Neuronal stem cell (in vitro differentiated cells): ENCODE data around the gene TERB2.
A peak's percentile ranks its signal among the peaks of the same experiment; 100 is the strongest.
"Not testable (repeated sequence)": the region's sequence is repeated elsewhere in the genome, so short reads cannot be mapped to it uniquely, and the experiment has no call there.

ENCODE experiments used
- DNase-seq: peaks from one replicate; pipeline ENCODE4 v3.0.0-alpha.2; 2013; ENCODE audit warnings: low spot score
- H2AFZ ChIP-seq: one replicate; pipeline ENCODE4 v1.6.1; 2013; ENCODE audit warnings: mild to moderate bottlenecking, low read length, inconsistent platforms
- H2AK5ac ChIP-seq: 2 replicates; pipeline ENCODE4 v1.6.1; 2013; ENCODE audit warnings: low read depth, mild to moderate bottlenecking, inconsistent platforms, low read length, moderate library complexity, mixed read lengths
- H2BK120ac ChIP-seq: 2 replicates; pipeline ENCODE4 v1.6.1; 2013; ENCODE audit warnings: low read depth, mild to moderate bottlenecking, inconsistent platforms, low read length, moderate library complexity, mixed read lengths
- H2BK12ac ChIP-seq: one replicate; pipeline ENCODE4 v1.6.1; 2013; ENCODE audit warnings: low read length, inconsistent platforms
- H2BK15ac ChIP-seq: 2 replicates; pipeline ENCODE4 v1.6.1; 2013; ENCODE audit warnings: mild to moderate bottlenecking, low read length, inconsistent platforms, mixed read lengths
- H2BK5ac ChIP-seq: one replicate; pipeline ENCODE4 v1.6.1; 2013; ENCODE audit warnings: inconsistent platforms, mild to moderate bottlenecking, low read length, moderate library complexity
- H3K14ac ChIP-seq: one replicate; pipeline ENCODE4 v1.6.1; 2013; ENCODE audit warnings: low read length, inconsistent platforms
- H3K18ac ChIP-seq: 2 replicates; pipeline ENCODE4 v1.6.1; 2013; ENCODE audit warnings: low read length, inconsistent platforms
- H3K23ac ChIP-seq: 2 replicates; pipeline ENCODE4 v1.6.1; 2013; ENCODE audit warnings: low read depth, mild to moderate bottlenecking, mixed read lengths, low read length, inconsistent platforms; ENCODE audit not compliant: poor library complexity
- H3K27ac ChIP-seq: replicated peaks from 3 replicates; pipeline ENCODE4 v1.5.1; 2013; ENCODE audit warnings: low read length, inconsistent platforms
- H3K27me3 ChIP-seq, 3 experiments: 2 replicates each; pipeline ENCODE4 v1.6.1; 2013; ENCODE audit warnings: low read length in 3 of 3, mild to moderate bottlenecking in 2 of 3, inconsistent platforms in 1 of 3, low read depth in 1 of 3, mixed read lengths in 1 of 3, moderate library complexity in 1 of 3; ENCODE audit not compliant: control insufficient read depth in 3 of 3, insufficient read depth in 3 of 3
- H3K36me3 ChIP-seq, 2 donors: replicated peaks in 1 of 2; 2 replicates each; pipeline ENCODE4 v1.6.1; 2013; ENCODE audit warnings: low read length in 2 of 2; ENCODE audit not compliant: control insufficient read depth in 2 of 2, insufficient read depth in 2 of 2
- H3K4ac ChIP-seq: 2 replicates; pipeline ENCODE4 v1.6.1; 2013; ENCODE audit warnings: inconsistent platforms, mild to moderate bottlenecking, low read length, moderate library complexity
- H3K4me1 ChIP-seq, 2 donors: 1 replicate in 1 of 2; 2 replicates in 1 of 2; pipeline ENCODE4 v1.6.1; 2013; ENCODE audit warnings: low read length in 2 of 2, low read depth in 1 of 2; ENCODE audit not compliant: control insufficient read depth in 2 of 2, insufficient read depth in 1 of 2
- H3K4me2 ChIP-seq: one replicate; pipeline ENCODE4 v1.6.1; 2013; ENCODE audit warnings: mild to moderate bottlenecking, low read length, inconsistent platforms; ENCODE audit not compliant: insufficient read depth, poor library complexity, severe bottlenecking
- H3K4me3 ChIP-seq, 2 donors: 2 replicates each; pipeline ENCODE4 v1.5.1; 2013; ENCODE audit warnings: low read length in 2 of 2, mild to moderate bottlenecking in 2 of 2, inconsistent platforms in 1 of 2, moderate library complexity in 1 of 2
- H3K79me1 ChIP-seq: one replicate; pipeline ENCODE4 v1.6.1; 2013; ENCODE audit warnings: low read depth, mild to moderate bottlenecking, inconsistent platforms, low read length, moderate library complexity
- H3K9ac ChIP-seq: one replicate; pipeline ENCODE4 v1.6.1; 2013; ENCODE audit warnings: mild to moderate bottlenecking, low read depth, low read length, inconsistent platforms; ENCODE audit not compliant: poor library complexity
- H3K9me3 ChIP-seq, 2 donors: replicated peaks in 1 of 2; 2 replicates each; pipeline versions ENCODE3 to v1.6.1; 2013; ENCODE audit warnings: low read length in 2 of 2, mild to moderate bottlenecking in 2 of 2, inconsistent platforms in 1 of 2, low read depth in 1 of 2, mixed read lengths in 1 of 2, moderate library complexity in 1 of 2; ENCODE audit not compliant: control insufficient read depth in 2 of 2, insufficient read depth in 1 of 2
- H4K8ac ChIP-seq: one replicate; pipeline ENCODE4 v1.6.1; 2013; ENCODE audit warnings: low read depth, mild to moderate bottlenecking, inconsistent platforms, low read length, moderate library complexity
- H4K91ac ChIP-seq: one replicate; pipeline ENCODE4 v1.6.1; 2013; ENCODE audit warnings: low read length, low read depth, mild to moderate bottlenecking, inconsistent platforms; ENCODE audit not compliant: poor library complexity
- WGBS, 2 donors: extraction: QIAGEN DNeasy Blood & Tissue Kit; methylation state at CpG; one replicate each; pipeline ENCODE4 v1.1.7; 2013; ENCODE audit warnings: missing lambda C conversion rate in 2 of 2, mixed read lengths in 1 of 2; ENCODE audit not compliant: insufficient read length in 2 of 2, insufficient replicate concordance in 1 of 2; ENCODE audit errors: extremely low coverage in 2 of 2; 5-methylcytosine and 5-hydroxymethylcytosine counted together

Gene TERB2

DNA sequence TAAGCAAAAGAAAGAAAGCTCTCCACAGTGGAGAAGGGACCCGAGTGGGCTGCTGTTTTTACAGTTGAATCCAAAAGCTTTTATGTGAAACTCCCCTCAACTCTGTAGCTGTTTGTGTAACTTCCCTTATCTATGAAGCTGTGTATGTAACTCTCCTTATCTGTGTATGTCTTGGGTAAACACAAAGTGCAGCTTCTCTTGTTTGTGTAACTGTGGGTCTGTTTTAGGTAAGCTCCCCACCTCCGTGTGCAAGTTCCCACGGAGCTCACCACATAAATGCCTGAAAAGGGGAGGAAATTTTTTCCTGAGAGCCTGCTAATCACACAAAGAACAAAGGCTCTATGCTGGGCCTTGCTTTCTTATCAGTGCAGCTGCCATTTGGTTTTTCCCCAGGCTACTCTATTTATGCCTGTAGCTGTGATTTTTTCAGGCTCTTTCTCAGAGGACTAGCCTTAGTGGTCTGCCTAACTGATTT is 43.5 kb upstream of the TERB2 start:
- H3K23ac ChIP-seq, H3K4ac ChIP-seq, H3K4me1 ChIP-seq, H2BK5ac ChIP-seq, H3K79me1 ChIP-seq, H4K8ac ChIP-seq, H3K36me3 ChIP-seq, H2AFZ ChIP-seq, H2BK15ac ChIP-seq, H3K18ac ChIP-seq, H3K14ac ChIP-seq, H3K27me3 ChIP-seq, DNase-seq, H2AK5ac ChIP-seq, H2BK120ac ChIP-seq, H4K91ac ChIP-seq, H3K4me2 ChIP-seq, H3K4me3 ChIP-seq, H2BK12ac ChIP-seq, H3K9ac ChIP-seq, H3K9me3 ChIP-seq: not testable (repeated sequence)
- peak overlapping the region; percentile 63 for H3K27ac ChIP-seq
- WGBS, 2 donors, result no CpG with 5 or more reads among the region's 3 CpGs

- H2BK5ac ChIP-seq, result no peak overlapping the region
- no peaks in the 10 kb centered on the region for H3K4me1 ChIP-seq
- no peak overlapping the region for H3K4me2 ChIP-seq
- no peaks in the 10 kb centered on the region for H3K79me1 ChIP-seq
- DNase-seq, result no peak
- H3K27ac ChIP-seq, result no peak overlapping the region
- no peak overlapping the region for H2BK15ac ChIP-seq
- no peak overlapping the region for H3K23ac ChIP-seq
- H2AK5ac ChIP-seq, result no peak overlapping the region
- no peak overlapping the region for H4K8ac ChIP-seq
- no CpG with 5 or more reads among the region's 1 CpG for WGBS, 2 donors
- no peak overlapping the region for H2BK120ac ChIP-seq
- H3K14ac ChIP-seq, result no peak overlapping the region
- H3K36me3 ChIP-seq, result no peaks in the 10 kb centered on the region
- H3K4ac ChIP-seq, result no peak overlapping the region
- H3K9me3 ChIP-seq, result no peaks in the 10 kb centered on the region
- H4K91ac ChIP-seq, result no peak overlapping the region
- no peak overlapping the region for H3K9ac ChIP-seq
- H3K4me3 ChIP-seq, result no peak overlapping the region
- no peak overlapping the region for H2BK12ac ChIP-seq
- no peak overlapping the region for H3K18ac ChIP-seq
- no peak overlapping the region for H2AFZ ChIP-seq
- H3K27me3 ChIP-seq, result no peaks in the 10 kb centered on the region
These were observed 38.4 kb upstream of the TERB2 start for GRCh38 chr15:44918136-44918535.

DNA sequence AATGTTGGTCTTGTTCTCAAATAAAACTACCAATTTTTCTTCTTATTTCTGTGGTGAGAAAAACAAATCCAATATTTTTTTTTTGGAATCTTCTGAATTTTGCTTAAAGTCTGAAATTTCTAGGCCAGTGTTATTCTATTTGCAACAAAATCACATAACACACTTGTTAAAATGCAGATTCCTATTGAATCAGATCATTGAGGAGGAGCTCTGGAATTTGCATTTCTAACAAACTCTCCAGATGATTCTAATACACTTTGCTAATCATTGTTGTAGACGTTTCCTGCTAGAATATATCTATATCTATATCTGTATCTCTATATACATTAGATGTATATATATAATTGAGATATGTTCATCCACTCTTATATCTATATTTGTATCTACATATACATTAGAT is 27.8 kb upstream of the TERB2 start:
- H4K8ac ChIP-seq, H3K18ac ChIP-seq, H3K14ac ChIP-seq, H4K91ac ChIP-seq, H3K4ac ChIP-seq, H3K27ac ChIP-seq, H3K23ac ChIP-seq, H3K79me1 ChIP-seq, DNase-seq, H2BK12ac ChIP-seq, H2BK120ac ChIP-seq, H3K4me2 ChIP-seq, H2AK5ac ChIP-seq, H3K9ac ChIP-seq, H3K36me3 ChIP-seq, H3K27me3 ChIP-seq, H3K4me3 ChIP-seq, H3K4me1 ChIP-seq, H2BK5ac ChIP-seq, H2AFZ ChIP-seq, H2BK15ac ChIP-seq, H3K9me3 ChIP-seq: not testable (repeated sequence)
- WGBS, 2 donors, result no CpG with 5 or more reads among the region's 1 CpG

DNA sequence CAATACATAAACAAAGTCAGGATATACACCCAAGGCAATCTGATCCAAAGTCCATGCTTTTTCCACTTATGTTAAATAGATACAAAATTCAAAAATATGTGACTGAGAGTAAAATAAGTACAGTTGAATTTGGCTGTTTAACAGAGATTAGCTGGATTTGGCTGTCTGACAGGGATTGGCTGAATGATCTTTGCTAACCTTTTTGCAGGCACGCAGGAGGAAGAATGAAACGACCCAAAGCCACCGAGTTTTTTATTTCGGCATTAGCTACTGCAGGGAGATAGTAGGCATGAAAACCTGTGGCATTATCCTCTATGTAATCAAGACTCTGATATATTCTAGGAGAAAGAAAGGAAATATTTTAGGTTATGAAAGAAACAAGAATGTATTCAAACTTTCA is 26.2 kb upstream of the TERB2 start:
- not testable (repeated sequence) for H2BK15ac ChIP-seq, H4K91ac ChIP-seq, H3K9ac ChIP-seq

More for the DNA sequence above, 26.2 kb upstream of the TERB2 start:
- H2BK12ac ChIP-seq, H3K23ac ChIP-seq, DNase-seq, H2BK5ac ChIP-seq, H3K4ac ChIP-seq, H3K9me3 ChIP-seq, H2AK5ac ChIP-seq, H3K4me1 ChIP-seq, H3K79me1 ChIP-seq, H2BK120ac ChIP-seq, H4K8ac ChIP-seq, H3K36me3 ChIP-seq, H3K27ac ChIP-seq, H3K4me2 ChIP-seq, H3K14ac ChIP-seq, H3K4me3 ChIP-seq, H2AFZ ChIP-seq, H3K18ac ChIP-seq, H3K27me3 ChIP-seq: not testable (repeated sequence)
- no CpG with 5 or more reads among the region's 4 CpGs for WGBS, 2 donors
